Astrocyte of the spinal cord (primary cell): Measurements from ENCODE around the gene TTN.

Source experiments
- DNase-seq: peaks from one replicate; pipeline ENCODE4 v3.0.0; 2011; ENCODE audit warnings: low read depth, low spot score
- H3K4me3 ChIP-seq: 2 replicates; pipeline ENCODE4 v1.5.1; 2011; ENCODE audit warnings: low read depth, mild to moderate bottlenecking, low read length, moderate library complexity
- in situ Hi-C: cut with HindIII; loops from 2 replicates; pipeline ENCODE4 v1.10.0; 2017; ENCODE audit warnings: low sequenced_read_pairs
- TF ChIP-seq, protein P1 (sequence below): IDR thresholded peaks from 2 replicates; pipeline ENCODE4 v1.5.1; 2012; ENCODE audit warnings: low read depth, mild to moderate bottlenecking, low read length, inconsistent platforms

TTN gene

DNA sequence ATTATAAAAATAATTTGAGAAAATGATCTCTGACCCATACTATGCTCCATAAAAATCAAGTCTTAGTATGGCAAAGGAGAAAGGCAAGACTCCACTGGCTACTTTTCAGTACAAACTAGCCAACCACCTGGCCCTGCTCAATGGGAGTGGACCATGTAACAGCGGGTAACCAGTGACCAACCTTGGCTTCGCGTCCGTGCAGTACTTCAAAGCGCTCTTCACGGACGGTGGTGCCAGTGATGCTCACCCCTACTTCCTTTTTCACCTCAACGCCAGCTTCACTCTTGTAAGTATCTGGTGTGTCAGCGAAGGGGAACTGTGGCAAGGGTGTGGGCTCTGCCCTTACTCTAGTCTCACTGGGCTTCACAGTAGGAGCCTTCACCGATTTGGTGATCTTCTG is 23.3 kb downstream of the TTN start:
- no peak for DNase-seq
- no peak overlapping the region for H3K4me3 ChIP-seq
- in situ Hi-C loops: no loop called here
- TF ChIP-seq, protein P1, sequence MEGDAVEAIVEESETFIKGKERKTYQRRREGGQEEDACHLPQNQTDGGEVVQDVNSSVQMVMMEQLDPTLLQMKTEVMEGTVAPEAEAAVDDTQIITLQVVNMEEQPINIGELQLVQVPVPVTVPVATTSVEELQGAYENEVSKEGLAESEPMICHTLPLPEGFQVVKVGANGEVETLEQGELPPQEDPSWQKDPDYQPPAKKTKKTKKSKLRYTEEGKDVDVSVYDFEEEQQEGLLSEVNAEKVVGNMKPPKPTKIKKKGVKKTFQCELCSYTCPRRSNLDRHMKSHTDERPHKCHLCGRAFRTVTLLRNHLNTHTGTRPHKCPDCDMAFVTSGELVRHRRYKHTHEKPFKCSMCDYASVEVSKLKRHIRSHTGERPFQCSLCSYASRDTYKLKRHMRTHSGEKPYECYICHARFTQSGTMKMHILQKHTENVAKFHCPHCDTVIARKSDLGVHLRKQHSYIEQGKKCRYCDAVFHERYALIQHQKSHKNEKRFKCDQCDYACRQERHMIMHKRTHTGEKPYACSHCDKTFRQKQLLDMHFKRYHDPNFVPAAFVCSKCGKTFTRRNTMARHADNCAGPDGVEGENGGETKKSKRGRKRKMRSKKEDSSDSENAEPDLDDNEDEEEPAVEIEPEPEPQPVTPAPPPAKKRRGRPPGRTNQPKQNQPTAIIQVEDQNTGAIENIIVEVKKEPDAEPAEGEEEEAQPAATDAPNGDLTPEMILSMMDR: no peak

- in situ Hi-C loops: no loop called here
- TF ChIP-seq, protein P1: no peak
- DNase-seq: no peak
- no peak overlapping the region for H3K4me3 ChIP-seq
These were observed 25.0 kb downstream of the TTN start for GRCh38 chr2:178782236-178782635.

- DNase-seq: no peak
- no peak overlapping the region for H3K4me3 ChIP-seq
- TF ChIP-seq, protein P1: no peak
- in situ Hi-C loops: no loop called here
These were observed 29.6 kb downstream of the TTN start for GRCh38 chr2:178777577-178777976.

DNA sequence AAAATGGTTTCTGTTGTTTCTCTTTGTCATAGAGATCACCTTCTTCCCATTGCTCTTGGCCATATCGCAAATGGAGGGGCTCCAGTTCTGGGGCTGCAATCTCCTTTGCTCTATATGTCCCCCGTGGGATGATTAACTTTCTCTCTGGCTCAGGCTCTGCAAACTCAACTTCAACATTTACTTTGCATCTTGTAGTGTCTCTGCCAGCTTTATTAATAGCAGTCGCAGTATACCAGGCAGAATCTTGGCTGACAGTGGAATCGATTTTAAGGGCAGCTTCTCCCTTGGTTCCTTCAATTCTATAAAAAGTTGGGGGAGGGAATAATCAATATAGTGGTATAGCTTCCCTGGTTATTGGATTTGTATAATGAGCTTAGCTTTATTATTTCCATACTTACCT is 30.5 kb downstream of the TTN start:
- in situ Hi-C loops: no loop called here
- TF ChIP-seq, protein P1: no peak
- H3K4me3 ChIP-seq: no peak overlapping the region
- no peak for DNase-seq

- no peak overlapping the region for H3K4me3 ChIP-seq
- TF ChIP-seq, protein P1: no peak
- in situ Hi-C loops: no loop called here
- DNase-seq: no peak
These were observed 31.2 kb downstream of the TTN start for GRCh38 chr2:178775975-178776374.

GRCh38 chr2:178770518-178770917 is 36.7 kb downstream of the TTN start:
- in situ Hi-C loops: no loop called here

More at GRCh38 chr2:178770518-178770917, 36.7 kb downstream of the TTN start:
- no peak for DNase-seq
- TF ChIP-seq, protein P1: no peak
- H3K4me3 ChIP-seq: no peak overlapping the region
